Measurements from ENCODE around the gene KAZN.

DNA sequence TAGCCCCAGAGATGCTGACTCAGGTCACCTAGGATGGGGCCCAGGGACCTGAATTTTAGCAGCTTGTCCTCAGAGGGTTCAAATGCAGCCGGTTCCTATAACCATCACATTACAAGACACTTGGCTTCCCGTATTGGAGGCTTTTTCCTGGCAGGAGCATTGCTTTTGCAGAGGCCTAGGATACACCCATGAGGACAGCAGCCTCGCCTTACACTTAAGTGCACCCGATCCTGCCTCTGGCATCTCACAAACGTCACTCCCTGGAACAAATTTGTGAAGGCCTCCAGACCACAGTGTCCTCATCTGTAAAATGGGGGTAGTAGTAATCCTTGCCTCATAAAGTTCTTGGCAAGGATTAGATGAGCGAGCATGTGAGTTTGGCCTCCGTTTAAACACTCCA lies 130.0 kb downstream of the KAZN start:
- no peak for TF ChIP-seq EP300 (IDR thresholded peaks at IDR 0.05; ENCODE audit: borderline replicate concordance)
- no peak for TF ChIP-seq CREB1 (IDR thresholded peaks at IDR 0.05; ENCODE audit: low read depth)
- TF ChIP-seq TCF12 (IDR thresholded peaks at IDR 0.05; ENCODE audit: low read depth), result no peak
- no peak for TF ChIP-seq NFIC (IDR thresholded peaks at IDR 0.05)
- no peak for TF ChIP-seq CEBPB (IDR thresholded peaks at IDR 0.05)
- TF ChIP-seq TEAD4 (IDR thresholded peaks at IDR 0.05), result no peak
- TF ChIP-seq EGR1 (IDR thresholded peaks at IDR 0.05), result no peak
- TF ChIP-seq ZBTB7A (IDR thresholded peaks at IDR 0.05; ENCODE audit: low read depth), result no peak
